HG03066 (cell line): ENCODE measurements around the gene GAGE10.
"Not testable (repeated sequence)": the region's sequence is repeated elsewhere in the genome, so short reads cannot be mapped to it uniquely, and the experiment has no call there.

Experiments
- ATAC-seq: cut with Tn5 transposase; IDR thresholded peaks from one replicate; pipeline ENCODE4 v1.9.1; 2021; ENCODE audit warnings: low read depth; ENCODE audit not compliant: unreplicated experiment

The GAGE10 gene

DNA sequence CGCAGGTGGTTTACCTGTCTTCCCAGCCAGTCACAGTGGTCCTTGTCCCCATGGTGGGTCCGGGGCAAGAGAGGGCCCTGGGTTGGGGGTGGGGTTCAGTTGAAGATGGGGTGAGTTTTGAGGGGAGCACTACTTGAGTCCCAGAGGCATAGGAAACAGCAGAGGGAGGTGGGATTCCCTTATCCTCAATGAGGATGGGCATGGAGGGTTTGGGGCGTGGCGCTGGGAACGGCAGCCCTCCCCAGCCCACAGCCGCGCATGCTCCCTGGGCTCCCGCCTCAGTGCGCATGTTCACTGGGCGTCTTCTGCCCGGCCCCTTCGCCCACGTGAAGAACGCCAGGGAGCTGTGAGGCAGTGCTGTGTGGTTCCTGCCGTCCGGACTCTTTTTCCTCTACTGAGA is 18.3 kb downstream of the GAGE10 start, which contains the start of gene GAGE12J:
TSS of gene GAGE12J (plus strand) at position 301 of the 400 bp plus-strand sequence. CDS start 1,157 bp downstream, outside the sequence.
- ATAC-seq = not testable (repeated sequence)

DNA sequence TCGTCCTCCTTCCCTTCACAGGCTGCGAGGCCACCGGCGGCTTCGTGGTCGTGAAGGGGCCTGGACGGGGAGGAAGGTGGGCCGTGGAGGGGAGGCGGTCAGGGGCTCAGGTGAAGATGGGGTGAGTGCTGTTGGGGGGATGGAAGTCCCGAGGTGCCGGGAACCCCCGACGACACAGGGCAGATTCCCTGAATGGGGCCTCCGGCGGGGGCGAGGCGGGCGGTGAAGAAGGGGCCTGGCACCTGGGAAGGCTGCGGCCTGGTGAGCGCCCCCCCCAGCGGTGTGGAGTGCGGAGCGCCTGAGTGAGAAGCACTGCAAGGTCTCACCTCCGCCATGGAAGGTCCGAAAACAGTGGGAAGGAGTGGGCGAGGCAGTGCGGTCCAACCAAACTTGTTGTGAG is 18.8 kb downstream of the GAGE10 start:
- not testable (repeated sequence) for ATAC-seq

- ATAC-seq = not testable (repeated sequence)
Measured at GRCh38 chrX:49323735-49324134, 20.3 kb downstream of the GAGE10 start.

- not testable (repeated sequence) for ATAC-seq
Measured at GRCh38 chrX:49330421-49330820, 27.0 kb downstream of the GAGE10 start.

- not testable (repeated sequence) for ATAC-seq
Measured at GRCh38 chrX:49331282-49331681, 27.8 kb downstream of the GAGE10 start, which contains the start of gene GAGE13. GAGE13 (plus strand) TSS chrX:49331582; CDS start chrX:49332738, 1,156 bp downstream.

GRCh38 chrX:49331841-49332240 is 28.4 kb downstream of the GAGE10 start:
- ATAC-seq = not testable (repeated sequence)

DNA sequence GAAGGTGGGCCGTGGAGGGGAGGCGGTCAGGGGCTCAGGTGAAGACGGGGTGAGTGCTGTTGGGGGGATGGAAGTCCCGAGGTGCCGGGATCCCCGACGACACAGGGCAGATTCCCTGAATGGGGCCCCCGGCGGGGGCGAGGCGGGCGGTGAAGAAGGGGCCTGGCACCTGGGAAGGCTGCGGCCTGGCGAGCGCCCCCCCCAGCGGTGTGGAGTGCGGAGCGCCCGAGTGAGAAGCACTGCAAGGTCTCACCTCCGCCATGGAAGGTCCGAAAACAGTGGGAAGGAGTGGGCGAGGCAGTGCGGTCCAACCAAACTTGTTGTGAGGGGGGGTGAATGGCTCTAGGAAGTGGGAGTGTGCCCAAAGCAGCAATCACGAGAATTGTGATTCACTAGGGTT is 38.0 kb downstream of the GAGE10 start:
- ATAC-seq = not testable (repeated sequence)

- not testable (repeated sequence) for ATAC-seq
Measured at GRCh38 chrX:49344496-49345175, 41.2 kb downstream of the GAGE10 start.

GRCh38 chrX:49345402-49345801 is 42.0 kb downstream of the GAGE10 start:
- not testable (repeated sequence) for ATAC-seq

GRCh38 chrX:49346150-49346549 is 42.7 kb downstream of the GAGE10 start:
- not testable (repeated sequence) for ATAC-seq
